Measurements from ENCODE around the gene TMEM200A.

DNA sequence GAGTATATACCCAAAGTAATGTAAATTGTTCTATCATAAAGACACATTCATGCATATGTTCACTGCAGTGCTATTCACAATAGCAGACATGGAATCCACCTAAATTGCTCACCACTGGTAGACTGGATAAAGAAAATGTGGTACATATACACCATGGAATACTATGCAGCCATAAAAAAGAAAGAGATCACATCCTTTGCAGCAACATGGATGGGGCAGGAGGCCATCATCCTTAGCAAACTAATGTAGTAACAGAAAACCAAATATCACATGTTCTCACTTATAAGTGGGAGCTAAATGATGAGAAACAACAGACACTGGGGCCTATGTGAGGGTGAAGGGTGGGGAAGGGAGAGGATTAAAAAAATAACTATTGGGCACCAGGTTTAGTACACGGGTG, 11.5 kb upstream of the TMEM200A start:
- TF ChIP-seq SUZ12 (IDR thresholded peaks at IDR 0.05; ENCODE audit: extremely low read depth, insufficient read depth, insufficient read length), result no peak
- no peak for TF ChIP-seq YY1 (IDR thresholded peaks at IDR 0.05; ENCODE audit: insufficient read depth, insufficient read length)
